HepG2 (cell line): ENCODE results near the gene SOCS3. TPM values are rescaled to one million over a fixed set of nuclear protein-coding genes. Genes with fewer than 3 reads are reported as not detected.

Source experiments
- ESRRA ChIP-seq: sonication (generic); formaldehyde crosslinking; IDR thresholded peaks from 2 replicates; pipeline ENCODE4 v1.5.1; 2020; ENCODE audit warnings: mild to moderate bottlenecking, low read depth, missing genetic modification reagents
- FOXP1 ChIP-seq, 2 experiments: fragments of 450-650 bp in 1 of 2; IDR thresholded peaks; 2 replicates each; pipeline ENCODE4 v1.6.1; 2017 to 2018; ENCODE audit warnings: antibody characterized with exemption in 1 of 2
- FOXP4 ChIP-seq: sonication (generic); formaldehyde crosslinking; IDR thresholded peaks from 2 replicates; pipeline ENCODE4 v1.4.0; 2020; ENCODE audit warnings: missing genetic modification reagents
- FUBP1 ChIP-seq: sonication (generic); formaldehyde crosslinking; IDR thresholded peaks from 2 replicates; pipeline ENCODE4 v1.5.1; 2020; ENCODE audit warnings: missing genetic modification reagents, mild to moderate bottlenecking, borderline replicate concordance
- HHEX ChIP-seq: IDR thresholded peaks from 2 replicates; pipeline ENCODE4 v1.6.1; 2016; ENCODE audit warnings: control low read depth
- HNRNPLL ChIP-seq: fragments of 200-400 bp; formaldehyde crosslinking; IDR thresholded peaks from 2 replicates; pipeline ENCODE4 v1.6.1; 2017; ENCODE audit warnings: mild to moderate bottlenecking, low read depth, low read length; ENCODE audit not compliant: poor library complexity, severe bottlenecking
- HOXA5 ChIP-seq: sonication (generic); formaldehyde crosslinking; IDR thresholded peaks from 2 replicates; pipeline ENCODE4 v1.4.0; 2020; ENCODE audit warnings: missing genetic modification reagents
- IRF2 ChIP-seq: IDR thresholded peaks from 2 replicates; pipeline ENCODE4 v1.6.1; 2018; ENCODE audit warnings: missing genetic modification reagents, missing compliant biosample characterization
- NONO ChIP-seq, 2 experiments: fragments of 450-650 bp in 1 of 2; sonication (generic) in 1 of 2; formaldehyde crosslinking in 1 of 2; IDR thresholded peaks in 1 of 2; conservative IDR thresholded peaks in 1 of 2; 2 replicates each; pipeline versions ENCODE4 v1.6.1 to v1.8.0; 2017 to 2022; ENCODE audit warnings: mild to moderate bottlenecking in 1 of 2, missing genetic modification reagents in 1 of 2, moderate library complexity in 1 of 2
- SALL1 ChIP-seq: sonication (generic); formaldehyde crosslinking; IDR thresholded peaks from 2 replicates; pipeline ENCODE4 v1.8.0; 2022; ENCODE audit warnings: mild to moderate bottlenecking, missing genetic modification reagents
- ZC3H13 ChIP-seq: sonication (generic); formaldehyde crosslinking; IDR thresholded peaks from 2 replicates; pipeline ENCODE4 v1.8.1; 2023; ENCODE audit warnings: mild to moderate bottlenecking, missing genetic modification reagents, moderate library complexity
- ZFY ChIP-seq: sonication (generic); formaldehyde crosslinking; IDR thresholded peaks from 2 replicates; pipeline ENCODE4 v1.4.0; 2020; ENCODE audit warnings: missing genetic modification reagents
- ZGPAT ChIP-seq: IDR thresholded peaks from 2 replicates; pipeline ENCODE4 v1.6.1; 2016; ENCODE audit warnings: mild to moderate bottlenecking
- ZNF7 ChIP-seq: IDR thresholded peaks from 2 replicates; pipeline ENCODE4 v1.6.1; 2016; ENCODE audit warnings: missing biosample characterization, missing genetic modification reagents
- ZNF709 ChIP-seq: sonication (generic); formaldehyde crosslinking; IDR thresholded peaks from 2 replicates; pipeline ENCODE4 v1.5.0; 2020; ENCODE audit warnings: mild to moderate bottlenecking, missing genetic modification reagents
- ZNF740 ChIP-seq: sonication (generic); formaldehyde crosslinking; IDR thresholded peaks from 2 replicates; pipeline ENCODE4 v1.4.0; 2020; ENCODE audit warnings: missing genetic modification reagents
- polyA plus RNA-seq, 8 experiments: library from polyadenylated mRNA; depleted of rRNA in 3 of 8; stranded (reverse) in 7 of 8; unstranded in 1 of 8; fragments of >200 nt; fragmentation: Illumina TruSeq in 4 of 8; extraction: Trizol in 4 of 8; gene quantifications; 2 replicates each; pipeline versions ENCODE4 v1.2.1 to v1.2.3, GENCODE V29; 2011 to 2016; ENCODE audit warnings: low read depth in 4 of 8, missing spikeins in 1 of 8, mixed read lengths in 1 of 8; ENCODE audit not compliant: insufficient read depth in 1 of 8
- total RNA-seq, 5 experiments: library from RNA; depleted of rRNA; stranded (reverse); fragments of >200 nt; fragmentation: Illumina TruSeq; extraction: Trizol; gene quantifications; 2 replicates each; pipeline ENCODE4 v1.2.3, GENCODE V29; 2016; ENCODE audit warnings: low read depth in 1 of 5
- TF ChIP-seq, protein P1 (sequence below): sonication (generic); formaldehyde crosslinking; IDR thresholded peaks from 2 replicates; pipeline ENCODE4 v1.8.1; 2022; ENCODE audit warnings: mild to moderate bottlenecking, missing genetic modification reagents
- TF ChIP-seq, protein P2 (sequence below): sonication (generic); formaldehyde crosslinking; IDR thresholded peaks from 2 replicates; pipeline ENCODE4 v1.5.1; 2020; ENCODE audit warnings: missing genetic modification reagents, mild to moderate bottlenecking, borderline replicate concordance

The SOCS3 gene
- total and polyA plus RNA-seq, 2 of the 13 experiments (the other 11 are each of a cell fraction or from before 2014, with no cell fraction given): 0.77 to 2.4 TPM

GRCh38 chr17:78360371-78361224, 721 bp upstream of the SOCS3 start (continued):
- peak; percentile 56 for TF ChIP-seq HNRNPLL
- no peak for TF ChIP-seq ZNF7
- TF ChIP-seq HHEX (CRISPR knock-in tag): no peak
- TF ChIP-seq IRF2 (CRISPR knock-in tag): no peak; the same call in 1 of the 2 replicates
- peak; percentile 49 for TF ChIP-seq FOXP4
- TF ChIP-seq FOXP1 (IDR thresholded peaks at IDR 0.05): no peak
- 0 out of 2 replicates have a peak, but pooled peaks have one; percentile 8 for TF ChIP-seq FOXP1 (CRISPR knock-in tag; IDR thresholded peaks at IDR 0.05)
- TF ChIP-seq, protein P1, sequence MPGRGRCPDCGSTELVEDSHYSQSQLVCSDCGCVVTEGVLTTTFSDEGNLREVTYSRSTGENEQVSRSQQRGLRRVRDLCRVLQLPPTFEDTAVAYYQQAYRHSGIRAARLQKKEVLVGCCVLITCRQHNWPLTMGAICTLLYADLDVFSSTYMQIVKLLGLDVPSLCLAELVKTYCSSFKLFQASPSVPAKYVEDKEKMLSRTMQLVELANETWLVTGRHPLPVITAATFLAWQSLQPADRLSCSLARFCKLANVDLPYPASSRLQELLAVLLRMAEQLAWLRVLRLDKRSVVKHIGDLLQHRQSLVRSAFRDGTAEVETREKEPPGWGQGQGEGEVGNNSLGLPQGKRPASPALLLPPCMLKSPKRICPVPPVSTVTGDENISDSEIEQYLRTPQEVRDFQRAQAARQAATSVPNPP (CRISPR knock-in tag): no peak
- peak; percentile 71 for TF ChIP-seq HOXA5 (CRISPR knock-in tag)
- no peak for TF ChIP-seq FUBP1 (CRISPR knock-in tag)
- TF ChIP-seq ZNF740: peak; percentile 88; the same call in 1 of the 2 replicates
- peak; percentile 79 for TF ChIP-seq ZFY (CRISPR knock-in tag)
- TF ChIP-seq ZGPAT (CRISPR knock-in tag): peak; percentile 47; the same call in 1 of the 2 replicates
- TF ChIP-seq, protein P2, sequence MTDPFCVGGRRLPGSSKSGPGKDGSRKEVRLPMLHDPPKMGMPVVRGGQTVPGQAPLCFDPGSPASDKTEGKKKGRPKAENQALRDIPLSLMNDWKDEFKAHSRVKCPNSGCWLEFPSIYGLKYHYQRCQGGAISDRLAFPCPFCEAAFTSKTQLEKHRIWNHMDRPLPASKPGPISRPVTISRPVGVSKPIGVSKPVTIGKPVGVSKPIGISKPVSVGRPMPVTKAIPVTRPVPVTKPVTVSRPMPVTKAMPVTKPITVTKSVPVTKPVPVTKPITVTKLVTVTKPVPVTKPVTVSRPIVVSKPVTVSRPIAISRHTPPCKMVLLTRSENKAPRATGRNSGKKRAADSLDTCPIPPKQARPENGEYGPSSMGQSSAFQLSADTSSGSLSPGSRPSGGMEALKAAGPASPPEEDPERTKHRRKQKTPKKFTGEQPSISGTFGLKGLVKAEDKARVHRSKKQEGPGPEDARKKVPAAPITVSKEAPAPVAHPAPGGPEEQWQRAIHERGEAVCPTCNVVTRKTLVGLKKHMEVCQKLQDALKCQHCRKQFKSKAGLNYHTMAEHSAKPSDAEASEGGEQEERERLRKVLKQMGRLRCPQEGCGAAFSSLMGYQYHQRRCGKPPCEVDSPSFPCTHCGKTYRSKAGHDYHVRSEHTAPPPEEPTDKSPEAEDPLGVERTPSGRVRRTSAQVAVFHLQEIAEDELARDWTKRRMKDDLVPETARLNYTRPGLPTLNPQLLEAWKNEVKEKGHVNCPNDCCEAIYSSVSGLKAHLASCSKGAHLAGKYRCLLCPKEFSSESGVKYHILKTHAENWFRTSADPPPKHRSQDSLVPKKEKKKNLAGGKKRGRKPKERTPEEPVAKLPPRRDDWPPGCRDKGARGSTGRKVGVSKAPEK: 0 out of 2 replicates have a peak, but pooled peaks have one; percentile 76
- no peak for TF ChIP-seq NONO (IDR thresholded peaks at IDR 0.05)
- peak; percentile 39; the same call in 1 of the 2 replicates for TF ChIP-seq NONO (CRISPR knock-in tag; conservative IDR thresholded peaks at IDR 0.05)
- TF ChIP-seq ZNF709 (CRISPR knock-in tag): no peak
- TF ChIP-seq SALL1 (CRISPR knock-in tag): peak; percentile 82
- no peak for TF ChIP-seq ZC3H13 (CRISPR knock-in tag)
- TF ChIP-seq ESRRA: 0 out of 2 replicates have a peak, but pooled peaks have one; percentile 21
